Hepatocyte (in vitro differentiated cells): ENCODE measurements around the gene CORT. TPM values are rescaled to one million over a fixed set of nuclear protein-coding genes. Genes with fewer than 3 reads are reported as not detected.

ENCODE experiments used
- DNase-seq: peaks from one replicate; pipeline ENCODE4 v3.0.0-alpha.2; 2016; ENCODE audit warnings: low spot score
- H2AFZ ChIP-seq: fragments of 200-600 bp; sonication (generic); 2 replicates; pipeline ENCODE4 v1.6.0; 2016; ENCODE audit warnings: antibody characterized with exemption, mild to moderate bottlenecking
- H3K27ac ChIP-seq: fragments of 200-600 bp; sonication (generic); 2 replicates; pipeline ENCODE4 v1.5.1; 2016; ENCODE audit warnings: mild to moderate bottlenecking
- H3K27me3 ChIP-seq: fragments of 200-600 bp; sonication (generic); 2 replicates; pipeline ENCODE4 v1.6.1; 2016
- H3K36me3 ChIP-seq: fragments of 200-600 bp; sonication (generic); replicated peaks from 2 replicates; pipeline ENCODE4 v1.5.1; 2016; ENCODE audit warnings: low read depth; ENCODE audit not compliant: insufficient read depth
- H3K4me1 ChIP-seq: fragments of 200-600 bp; sonication (generic); 2 replicates; pipeline ENCODE4 v1.5.1; 2016; ENCODE audit warnings: mild to moderate bottlenecking, moderate library complexity; ENCODE audit not compliant: insufficient read depth
- H3K4me2 ChIP-seq: fragments of 200-600 bp; sonication (generic); 2 replicates; pipeline ENCODE4 v1.6.0; 2016
- H3K4me3 ChIP-seq: fragments of 200-600 bp; sonication (generic); 2 replicates; pipeline ENCODE4 v1.5.1; 2016; ENCODE audit warnings: mild to moderate bottlenecking
- H3K79me2 ChIP-seq: fragments of 200-600 bp; sonication (generic); 2 replicates; pipeline ENCODE4 v1.6.0; 2017; ENCODE audit warnings: mild to moderate bottlenecking
- H3K9me2 ChIP-seq: fragments of 200-600 bp; sonication (generic); replicated peaks from 2 replicates; pipeline ENCODE4 v1.6.0; 2017; ENCODE audit warnings: mild to moderate bottlenecking; ENCODE audit not compliant: insufficient read depth
- H3K9me3 ChIP-seq: fragments of 200-600 bp; sonication (generic); 2 replicates; pipeline ENCODE4 v1.5.1; 2016; ENCODE audit warnings: low read depth, mild to moderate bottlenecking
- H4K20me1 ChIP-seq: fragments of 200-600 bp; sonication (generic); 2 replicates; pipeline ENCODE4 v1.6.0; 2016; ENCODE audit warnings: mild to moderate bottlenecking; ENCODE audit not compliant: insufficient read depth, poor library complexity, severe bottlenecking
- EZH2 ChIP-seq: fragments of 200-600 bp; sonication (generic); IDR thresholded peaks from 2 replicates; pipeline ENCODE4 v1.6.1; 2016; ENCODE audit warnings: antibody characterized with exemption, mild to moderate bottlenecking, borderline replicate concordance
- EZH2phosphoT487 ChIP-seq: fragments of 200-600 bp; sonication (generic); IDR thresholded peaks from one replicate; pipeline ENCODE4 v1.6.1; 2018; ENCODE audit warnings: antibody characterized with exemption, mild to moderate bottlenecking, low read depth, moderate library complexity; ENCODE audit not compliant: unreplicated experiment, severe bottlenecking
- WGBS: methylation state at CpG from one replicate; pipeline ENCODE4 v1.1.6; 2016; ENCODE audit warnings: low lambda C conversion rate; ENCODE audit errors: missing lambda C conversion rate; 5-methylcytosine and 5-hydroxymethylcytosine counted together
- polyA plus RNA-seq: library from polyadenylated mRNA; unstranded; fragments of >200 nt; fragmentation: Nextera tagmentation; extraction: Ambion mirVana; gene quantifications from 2 replicates; pipeline ENCODE4 v1.2.1, GENCODE V29; 2016
- total RNA-seq: library from RNA; depleted of rRNA; stranded (reverse); fragments of >200 nt; gene quantifications from 2 replicates; pipeline ENCODE4 v1.2.3, GENCODE V29; 2014
- TF ChIP-seq, protein P1 (sequence below): fragments of 200-600 bp; sonication (generic); IDR thresholded peaks from 2 replicates; pipeline ENCODE4 v1.5.1; 2016; ENCODE audit warnings: antibody characterized with exemption, mild to moderate bottlenecking; ENCODE audit not compliant: poor library complexity

CORT gene
- total and polyA plus RNA-seq, 2 experiments from 2014 or later = 0.13 to 0.27 TPM

DNA sequence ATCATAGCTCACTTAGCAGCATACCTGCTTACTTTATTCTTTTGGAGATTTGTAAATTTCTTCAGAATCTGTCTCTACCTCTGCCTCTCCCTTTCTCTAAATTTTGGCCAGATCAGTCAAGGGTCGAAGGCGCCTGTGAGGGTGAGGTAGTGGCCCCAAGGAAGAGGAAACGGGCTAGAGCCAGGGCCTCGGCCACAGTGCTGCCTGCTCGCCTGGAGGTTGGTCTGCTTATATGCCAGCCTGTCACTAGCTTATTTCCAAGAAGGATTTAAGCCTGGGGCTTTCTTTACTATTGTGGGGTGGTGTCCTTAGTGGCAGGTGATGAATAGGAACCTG is 44.6 kb downstream of the CORT start:
- Histone ChIP-seq H3K36me3 (no peaks in the 10 kb centered on the region), H3K9me3 (no peaks in the 10 kb centered on the region), H3K4me2 (no peak overlapping the region), H3K4me1 (peaks cover 5% of the 10 kb centered on the region), H3K27ac (no peak overlapping the region), H3K27me3 (no peaks in the 10 kb centered on the region), H4K20me1 (peaks cover 39% of the 10 kb centered on the region), H3K4me3 (no peak overlapping the region), H2AFZ (no peak overlapping the region), H3K79me2 (peaks cover 92% of the 10 kb centered on the region), H3K9me2 (no peaks in the 10 kb centered on the region)
- WGBS = 87% methylated on average over 5 of the region's 5 CpGs
- no peak for DNase-seq
- no peak for TF ChIP-seq EZH2
- TF ChIP-seq, protein P1, sequence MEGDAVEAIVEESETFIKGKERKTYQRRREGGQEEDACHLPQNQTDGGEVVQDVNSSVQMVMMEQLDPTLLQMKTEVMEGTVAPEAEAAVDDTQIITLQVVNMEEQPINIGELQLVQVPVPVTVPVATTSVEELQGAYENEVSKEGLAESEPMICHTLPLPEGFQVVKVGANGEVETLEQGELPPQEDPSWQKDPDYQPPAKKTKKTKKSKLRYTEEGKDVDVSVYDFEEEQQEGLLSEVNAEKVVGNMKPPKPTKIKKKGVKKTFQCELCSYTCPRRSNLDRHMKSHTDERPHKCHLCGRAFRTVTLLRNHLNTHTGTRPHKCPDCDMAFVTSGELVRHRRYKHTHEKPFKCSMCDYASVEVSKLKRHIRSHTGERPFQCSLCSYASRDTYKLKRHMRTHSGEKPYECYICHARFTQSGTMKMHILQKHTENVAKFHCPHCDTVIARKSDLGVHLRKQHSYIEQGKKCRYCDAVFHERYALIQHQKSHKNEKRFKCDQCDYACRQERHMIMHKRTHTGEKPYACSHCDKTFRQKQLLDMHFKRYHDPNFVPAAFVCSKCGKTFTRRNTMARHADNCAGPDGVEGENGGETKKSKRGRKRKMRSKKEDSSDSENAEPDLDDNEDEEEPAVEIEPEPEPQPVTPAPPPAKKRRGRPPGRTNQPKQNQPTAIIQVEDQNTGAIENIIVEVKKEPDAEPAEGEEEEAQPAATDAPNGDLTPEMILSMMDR = no peak
- no peak for TF ChIP-seq EZH2phosphoT487

DNA sequence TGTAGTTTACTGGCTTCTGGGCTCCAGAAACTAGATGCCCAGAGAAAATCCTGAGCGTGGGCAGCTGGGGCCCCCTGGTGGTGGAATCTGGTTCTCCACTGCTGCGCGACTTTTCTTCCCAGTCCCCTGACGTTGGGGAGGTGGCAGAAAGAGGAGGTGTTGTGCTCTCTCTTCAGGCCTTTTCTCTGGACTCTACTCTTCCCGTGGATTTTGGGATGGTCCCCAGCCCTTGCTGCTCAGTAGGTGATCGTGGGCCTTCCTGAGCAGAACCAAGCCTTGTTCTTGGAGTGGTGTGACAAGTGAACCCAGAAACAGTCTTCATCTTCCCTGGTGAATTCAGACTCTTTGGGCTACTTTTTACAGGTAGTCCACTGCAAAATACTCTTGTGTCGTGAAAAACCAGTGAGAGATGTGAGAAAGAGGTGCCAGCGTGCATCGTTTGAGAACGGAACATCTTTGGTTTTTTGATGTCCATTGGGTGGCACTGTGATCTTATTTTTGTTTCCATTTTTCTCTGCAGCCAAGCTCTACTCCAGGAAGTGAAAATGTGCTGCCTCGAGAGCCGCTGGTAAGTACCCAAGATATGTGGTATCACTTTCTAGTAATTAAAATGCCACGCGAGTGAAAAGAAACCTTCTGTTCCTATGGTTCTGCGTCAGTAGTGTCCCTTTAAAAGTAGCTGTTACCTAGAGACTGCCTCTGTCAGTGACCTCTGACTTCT is 45.1 kb downstream of the CORT start:
- 25% methylated on average over 15 of the region's 15 CpGs for WGBS
- Histone ChIP-seq H3K9me3 (no peaks in the 10 kb centered on the region), H3K27me3 (no peaks in the 10 kb centered on the region), H3K9me2 (no peaks in the 10 kb centered on the region), H3K79me2 (peaks cover 92% of the 10 kb centered on the region), H3K27ac (peak overlapping the region; percentile 59), H4K20me1 (peaks cover 39% of the 10 kb centered on the region), H3K4me3 (no peak overlapping the region), H3K4me1 (peaks cover 5% of the 10 kb centered on the region), H3K36me3 (no peaks in the 10 kb centered on the region), H2AFZ (no peak overlapping the region), H3K4me2 (peak overlapping the region; percentile 71)
- DNase-seq = peak; percentile 81
- TF ChIP-seq, protein P1 = peak; percentile 83
- TF ChIP-seq EZH2phosphoT487 = no peak

DNA sequence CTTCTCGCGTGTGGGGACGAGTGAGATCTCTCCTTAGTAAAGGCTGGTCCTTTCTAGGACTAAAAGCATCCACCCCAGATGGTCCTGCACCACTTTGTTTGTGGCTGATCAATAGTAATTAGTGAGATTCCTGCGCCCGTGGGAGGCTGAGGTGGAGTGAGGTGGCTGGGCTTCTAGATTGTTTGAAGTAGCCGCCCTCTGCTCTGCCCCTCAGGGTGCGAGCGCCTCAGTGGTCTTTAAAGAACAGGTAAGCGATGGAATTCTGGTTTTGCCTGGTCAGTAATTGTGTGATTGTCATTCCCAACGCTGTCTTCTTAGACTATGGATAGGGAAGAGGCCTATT is 45.6 kb downstream of the CORT start:
- Histone ChIP-seq H3K9me3 (no peaks in the 10 kb centered on the region), H2AFZ (no peak overlapping the region), H3K4me3 (no peak overlapping the region), H3K4me2 (peak overlapping the region; percentile 71), H3K79me2 (peaks cover 91% of the 10 kb centered on the region), H3K27me3 (no peaks in the 10 kb centered on the region), H3K4me1 (no peaks in the 10 kb centered on the region), H4K20me1 (peaks cover 36% of the 10 kb centered on the region), H3K36me3 (no peaks in the 10 kb centered on the region), H3K9me2 (no peaks in the 10 kb centered on the region), H3K27ac (peak overlapping the region; percentile 59)
- no peak for DNase-seq
- TF ChIP-seq, protein P1 = no peak
- TF ChIP-seq EZH2 (no peak), EZH2phosphoT487 (no peak)
- 87% methylated on average over 10 of the region's 10 CpGs for WGBS

DNA sequence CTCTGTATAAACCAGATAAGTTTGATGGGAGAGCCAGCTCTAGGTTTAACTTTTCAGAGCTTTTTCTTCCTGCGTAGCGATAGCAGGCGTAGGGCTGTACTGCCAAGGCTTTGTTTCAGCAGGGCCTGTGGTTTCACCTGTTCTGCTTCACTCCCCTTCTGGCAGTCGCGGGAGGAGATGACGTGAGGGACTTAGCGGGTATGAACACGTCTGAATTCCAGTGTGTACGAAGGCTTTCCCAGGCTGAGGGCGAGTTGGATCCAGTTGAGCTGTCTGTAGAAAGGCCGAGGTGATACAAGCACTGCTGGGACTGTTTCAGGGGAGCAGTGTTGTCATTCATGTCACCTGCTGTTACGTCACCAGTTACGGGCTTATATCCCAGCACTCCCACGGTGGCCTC is 46.1 kb downstream of the CORT start:
- H3K79me2 ChIP-seq = peaks cover 91% of the 10 kb centered on the region

More for the DNA sequence above, 46.1 kb downstream of the CORT start:
- Histone ChIP-seq H3K4me3 (no peak overlapping the region), H2AFZ (no peak overlapping the region), H3K27me3 (no peaks in the 10 kb centered on the region), H3K36me3 (no peaks in the 10 kb centered on the region), H3K4me1 (no peaks in the 10 kb centered on the region), H4K20me1 (peaks cover 34% of the 10 kb centered on the region), H3K9me3 (no peaks in the 10 kb centered on the region), H3K27ac (peak overlapping the region; percentile 65), H3K4me2 (no peak overlapping the region), H3K9me2 (no peaks in the 10 kb centered on the region)
- TF ChIP-seq EZH2phosphoT487 (no peak), EZH2 (no peak)
- TF ChIP-seq, protein P1 = no peak
- 83% methylated on average over 14 of the region's 14 CpGs for WGBS
- no peak for DNase-seq
